Esophagus squamous epithelium (tissue), 4 donors: ENCODE data around the gene LTK.

Experiments used
- POLR2A ChIP-seq, 4 donors: fragments of 450-650 bp; IDR thresholded peaks; one replicate each; pipeline ENCODE4 v1.6.1; 2017; ENCODE audit warnings: antibody characterized with exemption in 4 of 4, mild to moderate bottlenecking in 4 of 4, moderate library complexity in 3 of 4
- TF ChIP-seq, protein P1 (sequence below), 6 experiments: fragments of 450-650 bp in 4 of 6; fragments of 200-600 bp in 2 of 6; sonication (generic) in 2 of 6; IDR thresholded peaks; one replicate each; pipeline ENCODE4 v1.5.1; 2016 to 2019; ENCODE audit warnings: antibody characterized with exemption in 6 of 6, mild to moderate bottlenecking in 4 of 6, moderate library complexity in 4 of 6

DNA sequence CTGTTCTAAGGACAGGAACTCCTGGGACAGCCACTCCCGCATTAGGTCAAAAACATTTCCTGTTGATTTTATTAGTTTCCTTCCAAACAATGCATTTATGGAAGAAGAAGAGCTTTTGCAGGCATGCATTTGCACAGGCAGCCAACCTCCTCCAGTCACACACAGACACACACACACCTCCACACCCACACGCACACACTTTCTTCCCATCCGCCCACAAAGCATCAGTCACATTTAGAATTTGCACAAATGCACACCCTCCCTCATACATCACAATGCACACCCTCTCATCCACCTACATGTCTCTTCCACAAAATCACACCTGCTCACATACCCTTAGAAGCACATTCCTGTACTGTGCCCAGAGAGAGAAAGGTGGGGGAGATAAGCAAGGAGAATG, 41.3 kb upstream of the LTK start:
- TF ChIP-seq, protein P1, sequence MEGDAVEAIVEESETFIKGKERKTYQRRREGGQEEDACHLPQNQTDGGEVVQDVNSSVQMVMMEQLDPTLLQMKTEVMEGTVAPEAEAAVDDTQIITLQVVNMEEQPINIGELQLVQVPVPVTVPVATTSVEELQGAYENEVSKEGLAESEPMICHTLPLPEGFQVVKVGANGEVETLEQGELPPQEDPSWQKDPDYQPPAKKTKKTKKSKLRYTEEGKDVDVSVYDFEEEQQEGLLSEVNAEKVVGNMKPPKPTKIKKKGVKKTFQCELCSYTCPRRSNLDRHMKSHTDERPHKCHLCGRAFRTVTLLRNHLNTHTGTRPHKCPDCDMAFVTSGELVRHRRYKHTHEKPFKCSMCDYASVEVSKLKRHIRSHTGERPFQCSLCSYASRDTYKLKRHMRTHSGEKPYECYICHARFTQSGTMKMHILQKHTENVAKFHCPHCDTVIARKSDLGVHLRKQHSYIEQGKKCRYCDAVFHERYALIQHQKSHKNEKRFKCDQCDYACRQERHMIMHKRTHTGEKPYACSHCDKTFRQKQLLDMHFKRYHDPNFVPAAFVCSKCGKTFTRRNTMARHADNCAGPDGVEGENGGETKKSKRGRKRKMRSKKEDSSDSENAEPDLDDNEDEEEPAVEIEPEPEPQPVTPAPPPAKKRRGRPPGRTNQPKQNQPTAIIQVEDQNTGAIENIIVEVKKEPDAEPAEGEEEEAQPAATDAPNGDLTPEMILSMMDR (IDR thresholded peaks at IDR 0.05): no peak
- no peak for TF ChIP-seq POLR2A (IDR thresholded peaks at IDR 0.05)
